Ovary (tissue), 10 donors: ENCODE results near the gene MDP1. TPM values are rescaled to one million over a fixed set of nuclear protein-coding genes. Genes with fewer than 3 reads are reported as not detected.
A peak's percentile ranks its signal among the peaks of the same experiment; 100 is the strongest.

Experiments
- DNase-seq, 5 donors: peaks; one replicate each; pipeline ENCODE4 v3.0.0-alpha.2; 2019 to 2020
- H3K27ac ChIP-seq, 2 donors: fragments of 200-600 bp; one replicate each; pipeline versions ENCODE4 v1.5.1 to v1.8.0; 2019 to 2022
- H3K27me3 ChIP-seq: fragments of 200-600 bp; one replicate; pipeline ENCODE4 v1.8.0; 2022
- H3K36me3 ChIP-seq: fragments of 200-600 bp; sonication (generic); one replicate; pipeline ENCODE4 v1.5.1; 2019
- H3K4me1 ChIP-seq: one replicate; pipeline ENCODE4 v1.8.1; 2013; ENCODE audit warnings: mild to moderate bottlenecking, moderate library complexity; ENCODE audit not compliant: insufficient read depth
- H3K4me3 ChIP-seq: fragments of 200-600 bp; sonication (generic); one replicate; pipeline ENCODE4 v1.5.1; 2017
- H3K9me3 ChIP-seq, 2 donors: fragments of 200-600 bp in 1 of 2; sonication (generic) in 1 of 2; one replicate each; pipeline versions ENCODE4 v1.5.1 to v1.8.1; 2013 to 2019; ENCODE audit warnings: mild to moderate bottlenecking in 1 of 2, moderate library complexity in 1 of 2
- CTCF ChIP-seq, 3 donors: fragments of 450-650 bp in 2 of 3; fragments of 200-600 bp in 1 of 3; IDR thresholded peaks; one replicate each; pipeline versions ENCODE4 v1.5.1 to v1.8.0; 2016 to 2022; ENCODE audit warnings: antibody characterized with exemption in 3 of 3, mild to moderate bottlenecking in 1 of 3
- EP300 ChIP-seq: sonication (generic); formaldehyde crosslinking; IDR thresholded peaks from one replicate; pipeline ENCODE4 v1.6.1; 2017; ENCODE audit warnings: antibody characterized with exemption
- POLR2A ChIP-seq: fragments of 450-650 bp; IDR thresholded peaks from one replicate; pipeline ENCODE4 v1.6.1; 2017; ENCODE audit warnings: antibody characterized with exemption, mild to moderate bottlenecking, moderate library complexity
- WGBS, 3 donors: extraction: QIAGEN DNeasy Blood & Tissue Kit in 1 of 3; methylation state at CpG; one replicate each; pipeline versions ENCODE4 v1.1.5 to v1.1.7; 2013 to 2017; 5-methylcytosine and 5-hydroxymethylcytosine counted together
- intact Hi-C, 4 donors: fragments of 100-400 bp; cut with DNase I; formaldehyde crosslinking; loops; one replicate each; pipeline versions ENCODE4 v1.11.0 to v1.15.1; 2022 to 2023
- long read RNA-seq, 3 donors: library from polyadenylated mRNA in 2 of 3; unstranded in 2 of 3; transcript quantifications; one replicate each; pipeline ENCODE4 v2.0.0 and lab custom pipeline, GENCODE V29; 2021 to 2026
- polyA plus RNA-seq, 2 donors: library from polyadenylated mRNA; stranded (reverse); fragments of 200-250 nt in 1 of 2; fragments of 350-450 nt in 1 of 2; fragmentation: Illumina TruSeq in 1 of 2; extraction: RNeasy Lipid Tissue Mini Kit (QIAGEN cat#74804) in 1 of 2; gene quantifications; one replicate each; pipeline ENCODE4 v1.2.3, GENCODE V29; 2013 to 2014
- total RNA-seq, 7 donors: library from RNA; depleted of rRNA in 2 of 7; stranded (reverse); fragments of >200 nt in 2 of 7; fragmentation: NEBNext Ultra II Directional in 3 of 7; extraction: Animal tissue kit (Norgen Biotek cat#: 25700) in 3 of 7; gene quantifications; one replicate each; pipeline versions ENCODE4 v1.1.0 to v1.2.4, GENCODE V29; 2016 to 2023
- donor health status: DM: no; HTN: no; CAD: no; lungs with moderate emphysema.
- donor health status: DM: no; HTN: no; CAD: no.
- donor health status: Bipolar disorder and iron deficiency.
- donor health status: DM: yes; HTN: yes; CAD: no.
- donor health status: DM: no; HTN: no; CAD: no.
- donor health status: DM: yes; HTN: yes; CAD: no.

MDP1 gene
- total RNA-seq: 10 to 100 TPM; 15.5 to 27.7 (median 18.1) TPM
- polyA plus RNA-seq: 10 to 100 TPM; 19.4 to 32.6 TPM
- long read RNA-seq, donor 1, transcript MDP1-201 (6 exons, 730 nt): major isoform, 7 of 13 reads
- long read RNA-seq, donor 1, partial matches to known transcripts: 1 of 13 reads
- long read RNA-seq, donor 1, other reads (novel, unspliced or antisense): 0 of 13 reads
- long read RNA-seq, donor 2, transcript MDP1-201 (6 exons, 730 nt): major isoform, 7 of 8 reads
- long read RNA-seq, donor 2, partial matches to known transcripts: 0 of 8 reads
- long read RNA-seq, donor 2, other reads (novel, unspliced or antisense): 0 of 8 reads
- long read RNA-seq, donor 3, transcript MDP1-201 (6 exons, 730 nt): major isoform, 9 of 14 reads
- long read RNA-seq, donor 3, partial matches to known transcripts: 2 of 14 reads
- long read RNA-seq, donor 3, other reads (novel, unspliced or antisense): 1 of 14 reads

DNA sequence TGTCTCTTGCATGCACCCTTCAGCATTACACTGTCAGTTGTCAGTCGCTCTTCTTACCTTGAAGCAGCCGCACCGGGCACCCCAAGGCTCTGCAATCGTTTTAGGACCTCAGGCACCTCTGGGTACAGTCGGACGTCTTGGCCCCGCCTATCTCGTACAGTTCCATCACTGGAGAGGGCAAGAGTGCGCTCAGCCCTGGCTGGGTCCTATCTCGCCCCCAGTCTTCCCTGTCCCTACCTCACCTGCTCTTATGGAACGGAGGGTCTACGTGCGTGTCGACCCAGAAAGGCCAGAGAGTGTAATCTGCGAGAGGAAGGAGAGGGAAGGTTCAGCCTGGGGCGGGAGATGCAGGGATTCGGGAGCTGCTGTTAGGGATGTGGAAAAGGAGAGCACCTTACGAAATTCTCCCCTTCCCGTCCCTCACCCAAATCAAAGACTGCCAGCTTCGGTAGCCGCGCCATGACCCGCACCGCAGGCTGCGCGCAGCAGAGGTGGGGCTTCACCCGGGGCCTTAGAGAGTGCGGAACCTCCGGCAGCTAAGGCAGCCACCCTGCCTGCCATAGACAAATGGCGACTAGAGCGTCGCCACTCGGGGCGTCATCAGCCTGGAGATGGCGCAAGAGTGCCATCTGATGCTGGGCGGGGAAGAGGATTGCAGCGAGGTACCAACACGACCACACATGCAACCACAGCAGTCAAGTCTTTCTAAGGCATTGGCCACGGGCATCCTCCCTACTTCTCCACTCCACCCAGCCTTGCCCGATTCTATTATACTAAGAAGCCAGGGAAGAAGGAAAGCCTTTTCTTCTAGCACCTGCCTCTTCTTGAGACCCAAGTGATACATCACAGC lies at the start of gene MDP1:
TSS of gene MDP1 (minus strand) at position 572 of the 850 bp plus-strand sequence. CDS start at position 461, 111 bp downstream.
- H3K27me3 ChIP-seq: no peaks in the 10 kb centered on the region
- 0 to 1% (median 0%) methylated on average over 40 of the region's 40 CpGs for WGBS, 3 donors
- H3K27ac ChIP-seq: peak within 1 kb of the TSS in 1 of 2 donors; percentile 79
- peak; percentile 77 to 87 (median 84) for DNase-seq
- intact Hi-C loops: no loop called here
- H3K4me3 ChIP-seq: peak within 1 kb of the TSS; percentile 77
- no peaks in the 10 kb centered on the region for H3K9me3 ChIP-seq
- peaks cover 2% of the 10 kb centered on the region for H3K4me1 ChIP-seq
- peak; percentile 70 for TF ChIP-seq POLR2A
- TF ChIP-seq EP300: no peak
- TF ChIP-seq CTCF (IDR thresholded peaks at IDR 0.05): peak in 2 of 3 donors; percentile 20 to 61
- H3K36me3 ChIP-seq: no peaks in the 10 kb centered on the region

GRCh38 chr14:24264298-24264697 lies 48.4 kb upstream of the MDP1 start:
- no peaks in the 10 kb centered on the region for H3K36me3 ChIP-seq
- WGBS, 3 donors: 16 to 38% (median 32%) methylated on average over 6 of the region's 6 CpGs

GRCh38 chr14:24263848-24264247 lies 48.0 kb upstream of the MDP1 start:
- Histone ChIP-seq H3K4me1 (peaks cover 3% of the 10 kb centered on the region), H3K27me3 (no peaks in the 10 kb centered on the region), H3K36me3 (no peaks in the 10 kb centered on the region), H3K27ac (no peak overlapping the region), H3K9me3 (no peaks in the 10 kb centered on the region), H3K4me3 (no peak overlapping the region)
- DNase-seq: no peak
- WGBS, 3 donors: 55 to 67% (median 65%) methylated on average over 6 of the region's 6 CpGs
- TF ChIP-seq CTCF (IDR thresholded peaks at IDR 0.05) (no peak), POLR2A (no peak), EP300 (no peak)
- intact Hi-C loops: no loop called here

More at GRCh38 chr14:24264298-24264697, 48.4 kb upstream of the MDP1 start:
- TF ChIP-seq POLR2A (no peak), CTCF (IDR thresholded peaks at IDR 0.05) (no peak), EP300 (no peak)
- intact Hi-C loops: no loop called here
- no peaks in the 10 kb centered on the region for H3K27me3 ChIP-seq
- H3K27ac ChIP-seq: no peak overlapping the region
- H3K9me3 ChIP-seq: no peaks in the 10 kb centered on the region
- H3K4me1 ChIP-seq: no peaks in the 10 kb centered on the region
- peak in 1 of 5 donors; percentile 50 for DNase-seq
- no peak overlapping the region for H3K4me3 ChIP-seq

DNA sequence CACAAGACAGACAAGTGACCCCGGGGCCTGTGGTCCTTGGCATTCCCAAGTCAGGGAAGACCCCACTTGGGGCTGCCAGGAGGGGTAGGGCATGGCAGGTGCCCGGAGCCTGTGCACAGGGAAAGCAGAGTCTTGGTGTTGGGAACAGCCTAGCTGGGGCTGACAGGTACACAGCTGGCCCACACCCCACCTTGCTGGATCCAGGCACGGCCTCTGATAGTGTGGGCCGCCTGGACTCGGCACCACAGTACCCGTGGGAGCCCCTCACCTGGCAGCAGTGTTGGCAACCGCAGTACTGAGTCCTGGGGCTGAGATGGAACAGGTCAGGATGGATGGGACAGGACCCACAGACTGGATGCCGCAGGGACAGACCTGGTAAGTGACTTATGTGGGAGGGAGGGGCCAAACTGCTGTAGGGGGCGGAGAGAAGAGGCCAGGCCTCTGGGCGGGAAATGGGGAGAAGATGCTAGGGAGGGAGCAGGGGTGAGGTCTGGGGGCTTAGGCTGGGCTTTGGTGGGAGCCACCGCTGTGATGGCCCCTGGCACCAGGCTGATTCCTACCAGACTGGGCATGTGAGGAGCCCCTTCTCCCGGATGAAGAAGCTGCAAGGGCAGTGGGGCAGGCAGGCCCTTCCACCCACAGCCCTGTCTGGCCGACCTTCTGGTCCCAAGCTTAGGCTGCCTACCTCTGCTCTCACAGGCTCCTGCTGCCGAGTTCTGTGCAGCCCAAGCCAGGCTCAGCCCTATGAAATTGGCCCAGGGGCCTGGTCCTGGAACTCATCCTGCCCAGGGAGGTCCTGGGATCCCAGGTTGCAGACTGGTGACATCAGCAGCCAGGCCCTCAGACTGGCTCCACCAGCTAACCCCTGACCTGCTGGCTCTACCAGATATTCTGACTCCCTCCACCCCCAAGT lies 47.2 kb upstream of the MDP1 start, which contains the start of gene TGM1:
TSS of gene TGM1 (minus strand) at position 357 of the 913 bp plus-strand sequence. CDS start 825 bp downstream, outside the sequence.
- TF ChIP-seq EP300 (no peak), POLR2A (no peak), CTCF (IDR thresholded peaks at IDR 0.05) (no peak)
- Histone ChIP-seq H3K27ac (no peak within 1 kb of the TSS), H3K27me3 (no peaks in the 10 kb centered on the region), H3K4me3 (no peak within 1 kb of the TSS), H3K4me1 (peaks cover 3% of the 10 kb centered on the region), H3K9me3 (no peaks in the 10 kb centered on the region), H3K36me3 (no peaks in the 10 kb centered on the region)
- DNase-seq: no peak
- 75 to 83% (median 79%) methylated on average over 14 of the region's 14 CpGs for WGBS, 3 donors
- intact Hi-C loops: no loop called here
